Cerebellar nuclear complex (tissue), 1 donor: ENCODE results near the gene EYA2.

Experiments
- DNase-seq, 2 experiments: peaks; one replicate each; lab custom pipeline; 2025; lab: John Stamatoyannopoulos, UW

EYA2 gene

GRCh38 chr20:47141941-47142773, 247.5 kb downstream of the EYA2 start:
- DNase-seq: no peak

GRCh38 chr20:47142774-47143170, 248.1 kb downstream of the EYA2 start:
- DNase-seq: no peak

GRCh38 chr20:47143657-47144056, 249.0 kb downstream of the EYA2 start:
- no peak for DNase-seq

GRCh38 chr20:47144463-47144862, 249.8 kb downstream of the EYA2 start:
- no peak for DNase-seq

GRCh38 chr20:47146686-47147085, 252.0 kb downstream of the EYA2 start:
- no peak for DNase-seq

- DNase-seq: no peak
Observed at GRCh38 chr20:47148059-47148458, 253.4 kb downstream of the EYA2 start.

- no peak for DNase-seq
Observed at GRCh38 chr20:47149939-47150338, 255.3 kb downstream of the EYA2 start.

- no peak for DNase-seq
Observed at GRCh38 chr20:47150403-47151152, 255.9 kb downstream of the EYA2 start.

GRCh38 chr20:47152068-47152467, 257.4 kb downstream of the EYA2 start:
- DNase-seq: no peak

- no peak for DNase-seq
Observed at GRCh38 chr20:47154089-47154488, 259.4 kb downstream of the EYA2 start.

GRCh38 chr20:47156301-47157137, 261.9 kb downstream of the EYA2 start:
- no peak for DNase-seq

GRCh38 chr20:47159166-47159565, 264.5 kb downstream of the EYA2 start:
- no peak for DNase-seq

GRCh38 chr20:47160240-47160639, 265.6 kb downstream of the EYA2 start:
- no peak for DNase-seq

GRCh38 chr20:47160992-47161391, 266.3 kb downstream of the EYA2 start:
- no peak for DNase-seq

GRCh38 chr20:47161411-47161810, 266.8 kb downstream of the EYA2 start:
- DNase-seq: no peak

GRCh38 chr20:47164140-47164539, 269.5 kb downstream of the EYA2 start:
- no peak for DNase-seq

- no peak for DNase-seq
Observed at GRCh38 chr20:47165376-47165865, 270.8 kb downstream of the EYA2 start.

GRCh38 chr20:47167846-47168245, 273.2 kb downstream of the EYA2 start:
- DNase-seq: no peak

- DNase-seq: no peak
Observed at GRCh38 chr20:47172579-47172978, 277.9 kb downstream of the EYA2 start.

GRCh38 chr20:47173596-47174216, 279.1 kb downstream of the EYA2 start:
- no peak for DNase-seq

- no peak for DNase-seq
Observed at GRCh38 chr20:47174456-47175243, 280.0 kb downstream of the EYA2 start.
